H9 (cell line): ENCODE measurements around the gene GRB2. TPM values are rescaled to one million over a fixed set of nuclear protein-coding genes. Genes with fewer than 3 reads are reported as not detected.

Experiments
- DNase-seq: peaks from one replicate; pipeline ENCODE4 v3.0.0-alpha.2; 2017
- H2AFZ ChIP-seq: one replicate; pipeline ENCODE4 v1.6.1; 2013; ENCODE audit warnings: mild to moderate bottlenecking, low read length, control low read depth, moderate library complexity
- H2AK5ac ChIP-seq: 2 replicates; pipeline ENCODE4 v1.6.1; 2013; ENCODE audit warnings: low read length, control low read depth, mixed read lengths; ENCODE audit not compliant: insufficient read length
- H2BK120ac ChIP-seq: one replicate; pipeline ENCODE4 v1.6.1; 2013; ENCODE audit warnings: low read depth, mild to moderate bottlenecking, low read length, control low read depth, inconsistent platforms; ENCODE audit not compliant: poor library complexity, severe bottlenecking
- H2BK12ac ChIP-seq: 2 replicates; pipeline ENCODE4 v1.6.1; 2013; ENCODE audit warnings: low read length, control low read depth, mixed read lengths, low read depth; ENCODE audit not compliant: insufficient read length
- H2BK15ac ChIP-seq: 2 replicates; pipeline ENCODE4 v1.6.1; 2013; ENCODE audit warnings: low read depth, low read length, control low read depth
- H2BK20ac ChIP-seq: one replicate; pipeline ENCODE4 v1.6.1; 2013; ENCODE audit warnings: low read depth, mild to moderate bottlenecking, low read length, control low read depth, inconsistent platforms; ENCODE audit not compliant: poor library complexity, severe bottlenecking
- H2BK5ac ChIP-seq: 2 replicates; pipeline ENCODE4 v1.6.1; 2013; ENCODE audit warnings: low read length, control low read depth, mixed read lengths; ENCODE audit not compliant: insufficient read length
- H3K14ac ChIP-seq: 2 replicates; pipeline ENCODE4 v1.6.1; 2013; ENCODE audit warnings: low read length, control low read depth; ENCODE audit not compliant: insufficient read depth
- H3K18ac ChIP-seq: 2 replicates; pipeline ENCODE4 v1.6.1; 2013; ENCODE audit warnings: low read depth, mild to moderate bottlenecking, mixed read lengths, low read length, control low read depth; ENCODE audit not compliant: insufficient read length
- H3K23ac ChIP-seq: 2 replicates; pipeline ENCODE4 v1.6.1; 2013; ENCODE audit warnings: low read length, control low read depth, mixed read lengths, low read depth; ENCODE audit not compliant: insufficient read length
- H3K23me2 ChIP-seq: 2 replicates; pipeline ENCODE4 v1.6.1; 2013; ENCODE audit warnings: low read depth, mild to moderate bottlenecking, mixed read lengths, low read length, control low read depth; ENCODE audit not compliant: insufficient read length, poor library complexity, severe bottlenecking
- H3K27ac ChIP-seq: 2 replicates; pipeline ENCODE4 v1.5.1; 2013; ENCODE audit warnings: low read length, control low read depth, mixed read lengths, low read depth; ENCODE audit not compliant: insufficient read length
- H3K27me3 ChIP-seq: 2 replicates; pipeline ENCODE4 v1.6.1; 2013; ENCODE audit warnings: low read length, control low read depth, inconsistent platforms; ENCODE audit not compliant: insufficient read depth
- H3K4ac ChIP-seq: 2 replicates; pipeline ENCODE4 v1.6.1; 2013; ENCODE audit warnings: low read depth, mild to moderate bottlenecking, control low read depth, inconsistent platforms, low read length, moderate library complexity
- H3K4me1 ChIP-seq: 2 replicates; pipeline ENCODE4 v1.6.1; 2013; ENCODE audit warnings: low read length, control low read depth, inconsistent platforms; ENCODE audit not compliant: insufficient read depth
- H3K4me2 ChIP-seq: 2 replicates; pipeline ENCODE4 v1.6.1; 2013; ENCODE audit warnings: low read length, control low read depth, mixed read lengths; ENCODE audit not compliant: insufficient read length, insufficient read depth
- H3K56ac ChIP-seq: 2 replicates; pipeline ENCODE4 v1.6.1; 2013; ENCODE audit warnings: low read depth, mild to moderate bottlenecking, mixed read lengths, low read length, control low read depth; ENCODE audit not compliant: insufficient read length
- H3K79me1 ChIP-seq: 2 replicates; pipeline ENCODE4 v1.6.1; 2013; ENCODE audit warnings: low read depth, mild to moderate bottlenecking, moderate library complexity, low read length, control low read depth, inconsistent platforms; ENCODE audit not compliant: insufficient read depth, poor library complexity, severe bottlenecking
- H3K79me2 ChIP-seq: 2 replicates; pipeline ENCODE4 v1.6.1; 2013; ENCODE audit warnings: low read length, control low read depth, inconsistent platforms; ENCODE audit not compliant: insufficient read depth
- H3K9ac ChIP-seq: 2 replicates; pipeline ENCODE4 v1.6.1; 2013; ENCODE audit warnings: low read length, control low read depth, mixed read lengths; ENCODE audit not compliant: insufficient read length; ENCODE audit errors: extremely low read depth
- H3K9me3 ChIP-seq: one replicate; pipeline ENCODE4 v1.6.1; 2013; ENCODE audit warnings: low read depth, low read length, inconsistent platforms; ENCODE audit not compliant: control insufficient read depth
- H3T11ph ChIP-seq: one replicate; pipeline ENCODE4 v1.6.1; 2013; ENCODE audit warnings: mild to moderate bottlenecking, low read length, control low read depth, inconsistent platforms
- H4K20me1 ChIP-seq: one replicate; pipeline ENCODE4 v1.6.1; 2013; ENCODE audit not compliant: control insufficient read depth, insufficient read length, insufficient read depth
- H4K5ac ChIP-seq: 2 replicates; pipeline ENCODE4 v1.6.1; 2013; ENCODE audit warnings: low read depth, mild to moderate bottlenecking, mixed read lengths, low read length, control low read depth; ENCODE audit not compliant: insufficient read length
- H4K8ac ChIP-seq: replicated peaks from 2 replicates; pipeline ENCODE4 v1.6.1; 2013; ENCODE audit warnings: low read length, control low read depth, mixed read lengths, low read depth; ENCODE audit not compliant: insufficient read length
- H4K91ac ChIP-seq: 2 replicates; pipeline ENCODE4 v1.6.1; 2013; ENCODE audit warnings: low read depth, mild to moderate bottlenecking, moderate library complexity, mixed read lengths, low read length, control low read depth; ENCODE audit not compliant: insufficient read length
- H3K27ac Mint-ChIP-seq, 3 experiments: 2 replicates in 2 of 3; 3 replicates in 1 of 3; pipeline ENCODE4 v1.8.0; 2020 to 2021; ENCODE audit warnings: mixed read lengths in 3 of 3, mild to moderate bottlenecking in 1 of 3, moderate library complexity in 1 of 3
- H3K27me3 Mint-ChIP-seq: 2 replicates; pipeline ENCODE4 v1.8.0; 2021; ENCODE audit warnings: low read depth, mild to moderate bottlenecking, moderate library complexity, mixed read lengths
- H3K36me3 Mint-ChIP-seq, 3 experiments: 2 replicates in 2 of 3; 3 replicates in 1 of 3; pipeline ENCODE4 v1.8.0; 2020 to 2021; ENCODE audit warnings: low read depth in 3 of 3, mixed read lengths in 3 of 3; ENCODE audit not compliant: insufficient read depth in 1 of 3
- H3K4me1 Mint-ChIP-seq, 2 experiments: 2 replicates each; pipeline ENCODE4 v1.8.0; 2020; ENCODE audit warnings: mixed read lengths in 2 of 2
- H3K4me3 Mint-ChIP-seq, 2 experiments: 2 replicates in 1 of 2; 3 replicates in 1 of 2; pipeline ENCODE4 v1.8.0; 2020 to 2021; ENCODE audit warnings: mild to moderate bottlenecking in 2 of 2, mixed read lengths in 2 of 2, moderate library complexity in 1 of 2
- H3K9me3 Mint-ChIP-seq, 2 experiments: 2 replicates in 1 of 2; 3 replicates in 1 of 2; pipeline ENCODE4 v1.8.0; 2020; ENCODE audit warnings: mild to moderate bottlenecking in 2 of 2, mixed read lengths in 2 of 2, moderate library complexity in 1 of 2
- CTCF ChIP-seq: fragments of 200-600 bp; sonication (generic); conservative IDR thresholded peaks from 3 replicates; pipeline ENCODE4 v1.8.0; 2021; ENCODE audit warnings: antibody characterized with exemption, mild to moderate bottlenecking
- WGBS: extraction: QIAGEN DNeasy Blood & Tissue Kit; methylation state at CpG from one replicate; pipeline ENCODE4 v1.1.7; 2013; ENCODE audit warnings: missing lambda C conversion rate, low lambda C conversion rate, mixed read lengths; ENCODE audit not compliant: insufficient read length; ENCODE audit errors: extremely low coverage; 5-methylcytosine and 5-hydroxymethylcytosine counted together
- total RNA-seq: library from RNA; stranded (reverse); gene quantifications from 2 replicates; pipeline ENCODE4 v1.2.1, GENCODE V29; 2021

GRB2 gene
- total RNA-seq, 1 experiment from 2014 or later, result 91.7 TPM

- peak overlapping the region in 1 of 3 experiments; percentile 74; a peak in 1 of 7 replicates for H3K27ac Mint-ChIP-seq
- H2BK20ac ChIP-seq, result no peak overlapping the region
- no peak overlapping the region for H2AK5ac ChIP-seq
- H3K79me2 ChIP-seq, result no peaks in the 10 kb centered on the region
- DNase-seq, result no peak
- H4K91ac ChIP-seq, result no peak overlapping the region
- no peak overlapping the region for H2BK12ac ChIP-seq
- no peak overlapping the region for H4K8ac ChIP-seq
- H3K27me3 ChIP-seq, result no peaks in the 10 kb centered on the region
- WGBS, result no CpG with 5 or more reads among the region's 2 CpGs
- no peak overlapping the region for H2BK120ac ChIP-seq
- H4K5ac ChIP-seq, result no peak overlapping the region
- H3K4me1 ChIP-seq, result no peaks in the 10 kb centered on the region; the same call in 1 of the 2 replicates
- no peak overlapping the region for H3K9ac ChIP-seq
- no peak overlapping the region for H3K4me3 Mint-ChIP-seq
- H3K27me3 Mint-ChIP-seq, result no peaks in the 10 kb centered on the region
- no peak overlapping the region for H3K14ac ChIP-seq
- peaks cover 25 to 38% of the 10 kb centered on the region in 2 experiments for H3K4me1 Mint-ChIP-seq
- no peaks in the 10 kb centered on the region for H3K9me3 ChIP-seq
- H2AFZ ChIP-seq, result no peak overlapping the region
- no peak for TF ChIP-seq CTCF
- no peak overlapping the region for H3T11ph ChIP-seq
- no peak overlapping the region for H3K27ac ChIP-seq
- no peaks in the 10 kb centered on the region for H3K23me2 ChIP-seq
- no peak overlapping the region for H3K23ac ChIP-seq
- H3K9me3 Mint-ChIP-seq, result no peaks in the 10 kb centered on the region
- H2BK5ac ChIP-seq, result no peak overlapping the region
- H3K36me3 Mint-ChIP-seq, result peaks cover 14 to 33% (median 26%) of the 10 kb centered on the region in 3 experiments
- no peak overlapping the region for H3K4ac ChIP-seq
- no peak overlapping the region for H2BK15ac ChIP-seq
- no peak overlapping the region for H3K56ac ChIP-seq
- no peak overlapping the region for H3K4me2 ChIP-seq
- H3K18ac ChIP-seq, result no peak overlapping the region
- no peaks in the 10 kb centered on the region for H4K20me1 ChIP-seq
- H3K79me1 ChIP-seq, result peaks cover 2% of the 10 kb centered on the region
Observed at GRCh38 chr17:75327757-75328156, 77.7 kb downstream of the GRB2 start.
